ENCODE results near the gene PRSS23.

Gene PRSS23

GRCh38 chr11:86773513-86774252, 26.7 kb upstream of the PRSS23 start:
- no peak overlapping the region for H3K4me2 ChIP-seq (ENCODE audit: low read depth, low read length, poor library complexity, severe bottlenecking)
- H2AFZ ChIP-seq (ENCODE audit: low read depth, low read length, severe bottlenecking) = no peak overlapping the region
- H3K9me3 ChIP-seq (ENCODE audit: insufficient read depth, low read length) = no peaks in the 10 kb centered on the region
- no peaks in the 10 kb centered on the region for H3K27me3 ChIP-seq (ENCODE audit: low read length)
- no peaks in the 10 kb centered on the region for H3K9me2 ChIP-seq (replicated peaks; ENCODE audit: insufficient read depth, low read length)
- no peak overlapping the region for H3K4me3 ChIP-seq (ENCODE audit: insufficient read depth, low read length, poor library complexity, severe bottlenecking)
- no peak overlapping the region for H3K27ac ChIP-seq (ENCODE audit: low read depth, low read length)
- no peaks in the 10 kb centered on the region for H3K79me2 ChIP-seq (ENCODE audit: insufficient read depth, low read length)
- no peak for TF ChIP-seq EZH2phosphoT487 (conservative IDR thresholded peaks at IDR 0.05; ENCODE audit: low read length)
- TF ChIP-seq, protein P1, sequence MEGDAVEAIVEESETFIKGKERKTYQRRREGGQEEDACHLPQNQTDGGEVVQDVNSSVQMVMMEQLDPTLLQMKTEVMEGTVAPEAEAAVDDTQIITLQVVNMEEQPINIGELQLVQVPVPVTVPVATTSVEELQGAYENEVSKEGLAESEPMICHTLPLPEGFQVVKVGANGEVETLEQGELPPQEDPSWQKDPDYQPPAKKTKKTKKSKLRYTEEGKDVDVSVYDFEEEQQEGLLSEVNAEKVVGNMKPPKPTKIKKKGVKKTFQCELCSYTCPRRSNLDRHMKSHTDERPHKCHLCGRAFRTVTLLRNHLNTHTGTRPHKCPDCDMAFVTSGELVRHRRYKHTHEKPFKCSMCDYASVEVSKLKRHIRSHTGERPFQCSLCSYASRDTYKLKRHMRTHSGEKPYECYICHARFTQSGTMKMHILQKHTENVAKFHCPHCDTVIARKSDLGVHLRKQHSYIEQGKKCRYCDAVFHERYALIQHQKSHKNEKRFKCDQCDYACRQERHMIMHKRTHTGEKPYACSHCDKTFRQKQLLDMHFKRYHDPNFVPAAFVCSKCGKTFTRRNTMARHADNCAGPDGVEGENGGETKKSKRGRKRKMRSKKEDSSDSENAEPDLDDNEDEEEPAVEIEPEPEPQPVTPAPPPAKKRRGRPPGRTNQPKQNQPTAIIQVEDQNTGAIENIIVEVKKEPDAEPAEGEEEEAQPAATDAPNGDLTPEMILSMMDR (IDR thresholded peaks at IDR 0.05; ENCODE audit: insufficient read depth, low read length, poor library complexity, severe bottlenecking) = no peak
- no peak overlapping the region for H3K9ac ChIP-seq (ENCODE audit: low read length)
- H3F3A ChIP-seq (ENCODE audit: insufficient read depth) = no peaks in the 10 kb centered on the region
- H3K36me3 ChIP-seq (ENCODE audit: low read length) = no peaks in the 10 kb centered on the region
- H4K20me1 ChIP-seq (ENCODE audit: low read depth, low read length) = no peaks in the 10 kb centered on the region

DNA sequence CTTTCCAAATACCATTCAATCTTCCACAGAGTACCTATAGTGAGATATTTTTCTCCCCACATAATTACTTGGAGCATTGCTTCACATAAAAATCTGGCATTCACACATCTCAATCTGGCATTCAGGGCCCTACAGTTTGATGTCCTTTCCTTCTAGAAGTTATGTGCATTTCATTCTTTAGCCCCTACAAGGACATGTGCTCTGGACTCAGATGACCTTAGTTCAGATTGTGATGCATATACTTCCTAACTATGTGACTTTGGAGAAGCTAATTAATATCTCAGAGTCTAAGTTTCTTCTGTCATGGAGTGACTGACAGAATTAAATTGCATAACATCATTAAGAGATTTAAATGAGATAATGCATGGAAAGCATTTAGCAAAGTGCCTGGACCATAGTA, 25.9 kb upstream of the PRSS23 start:
- H3F3A ChIP-seq (ENCODE audit: insufficient read depth) = no peaks in the 10 kb centered on the region
- no peak overlapping the region for H3K4me2 ChIP-seq (ENCODE audit: low read depth, low read length, poor library complexity, severe bottlenecking)
- no peak overlapping the region for H3K9ac ChIP-seq (ENCODE audit: low read length)
- no peak overlapping the region for H3K27ac ChIP-seq (ENCODE audit: low read depth, low read length)
- H2AFZ ChIP-seq (ENCODE audit: low read depth, low read length, severe bottlenecking) = no peak overlapping the region
- no peaks in the 10 kb centered on the region for H3K79me2 ChIP-seq (ENCODE audit: insufficient read depth, low read length)
- H3K4me3 ChIP-seq (ENCODE audit: insufficient read depth, low read length, poor library complexity, severe bottlenecking) = no peak overlapping the region
- H3K36me3 ChIP-seq (ENCODE audit: low read length) = no peaks in the 10 kb centered on the region
- no peaks in the 10 kb centered on the region for H4K20me1 ChIP-seq (ENCODE audit: low read depth, low read length)
- H3K9me2 ChIP-seq (replicated peaks; ENCODE audit: insufficient read depth, low read length) = no peaks in the 10 kb centered on the region
- H3K9me3 ChIP-seq (ENCODE audit: insufficient read depth, low read length) = no peaks in the 10 kb centered on the region
- no peaks in the 10 kb centered on the region for H3K27me3 ChIP-seq (ENCODE audit: low read length)
- TF ChIP-seq, protein P1 (IDR thresholded peaks at IDR 0.05; ENCODE audit: insufficient read depth, low read length, poor library complexity, severe bottlenecking) = no peak
- no peak for TF ChIP-seq EZH2phosphoT487 (conservative IDR thresholded peaks at IDR 0.05; ENCODE audit: low read length)

DNA sequence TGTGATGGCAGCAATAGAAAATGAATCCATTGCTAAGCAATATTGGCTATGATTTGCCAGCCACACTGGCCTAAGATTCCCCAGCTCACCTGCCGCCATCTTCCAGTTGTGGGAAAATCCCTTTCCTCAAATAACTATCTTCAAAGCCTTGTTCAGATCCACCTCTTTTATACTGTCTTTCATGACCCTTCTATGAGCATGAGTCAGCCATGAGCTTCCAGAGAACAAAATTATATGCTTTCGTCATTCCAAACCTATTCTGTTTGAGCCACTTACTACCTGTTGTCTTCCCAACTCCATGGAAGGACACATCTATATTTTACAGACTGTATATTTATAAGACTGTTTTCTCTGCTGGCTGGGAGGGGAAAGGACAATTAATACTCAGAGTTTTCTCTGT, 25.0 kb upstream of the PRSS23 start:
- Histone ChIP-seq H3K9me3 (ENCODE audit: insufficient read depth, low read length) (no peaks in the 10 kb centered on the region), H3K27me3 (ENCODE audit: low read length) (no peaks in the 10 kb centered on the region), H3K36me3 (ENCODE audit: low read length) (no peaks in the 10 kb centered on the region), H3K9me2 (replicated peaks; ENCODE audit: insufficient read depth, low read length) (no peaks in the 10 kb centered on the region), H4K20me1 (ENCODE audit: low read depth, low read length) (no peaks in the 10 kb centered on the region), H3K79me2 (ENCODE audit: insufficient read depth, low read length) (no peaks in the 10 kb centered on the region), H3K4me3 (ENCODE audit: insufficient read depth, low read length, poor library complexity, severe bottlenecking) (no peak overlapping the region), H3F3A (ENCODE audit: insufficient read depth) (no peaks in the 10 kb centered on the region), H3K4me2 (ENCODE audit: low read depth, low read length, poor library complexity, severe bottlenecking) (no peak overlapping the region), H3K27ac (ENCODE audit: low read depth, low read length) (no peak overlapping the region), H3K9ac (ENCODE audit: low read length) (no peak overlapping the region), H2AFZ (ENCODE audit: low read depth, low read length, severe bottlenecking) (no peak overlapping the region)
- TF ChIP-seq, protein P1 (IDR thresholded peaks at IDR 0.05; ENCODE audit: insufficient read depth, low read length, poor library complexity, severe bottlenecking) = no peak
- no peak for TF ChIP-seq EZH2phosphoT487 (conservative IDR thresholded peaks at IDR 0.05; ENCODE audit: low read length)

Measured in SU-DHL-6 (cell line).